Astrocyte of the cerebellum (primary cell): ENCODE measurements around the gene ARL2.

ENCODE experiments used
- DNase-seq: peaks from one replicate; pipeline ENCODE4 v3.0.0-alpha.2; 2011; ENCODE audit warnings: low read depth
- H3K4me3 ChIP-seq: 2 replicates; pipeline ENCODE4 v1.5.1; 2011; ENCODE audit warnings: mild to moderate bottlenecking, low read depth, low read length, moderate library complexity
- in situ Hi-C: cut with HindIII; loops from 2 replicates; pipeline ENCODE4 v1.10.0; 2017; ENCODE audit warnings: low sequenced_read_pairs
- TF ChIP-seq, protein P1 (sequence below): IDR thresholded peaks from 2 replicates; pipeline ENCODE4 v1.5.1; 2012; ENCODE audit warnings: low read length, low read depth, moderate library complexity, mild to moderate bottlenecking; ENCODE audit errors: missing control alignments

Gene ARL2

DNA sequence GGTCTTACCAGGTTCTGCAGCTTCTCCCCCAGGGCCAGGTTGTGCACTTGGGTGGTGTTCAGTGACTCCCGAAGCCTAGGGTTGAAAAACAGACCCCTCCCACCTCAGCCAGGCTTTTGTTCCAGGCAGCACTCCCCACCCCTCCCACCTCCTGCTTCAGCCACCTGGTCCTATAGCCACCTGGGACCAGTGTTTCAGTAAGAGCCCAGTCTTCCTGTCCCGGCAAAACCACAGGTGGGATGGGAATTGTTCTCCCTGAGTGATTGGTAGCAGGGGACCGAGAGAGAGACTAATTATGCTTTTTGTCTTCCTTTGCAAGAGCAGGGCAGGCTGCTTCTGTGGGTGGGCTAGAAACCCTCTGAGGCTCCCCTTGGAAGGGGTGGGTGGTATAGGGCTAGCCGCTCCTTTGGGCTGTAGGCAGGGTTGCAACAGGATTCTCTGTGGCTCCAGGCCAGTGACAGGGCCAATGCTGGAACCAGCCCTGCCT is 52.9 kb downstream of the ARL2 start:
- no peak overlapping the region for H3K4me3 ChIP-seq
- DNase-seq: no peak
- TF ChIP-seq, protein P1, sequence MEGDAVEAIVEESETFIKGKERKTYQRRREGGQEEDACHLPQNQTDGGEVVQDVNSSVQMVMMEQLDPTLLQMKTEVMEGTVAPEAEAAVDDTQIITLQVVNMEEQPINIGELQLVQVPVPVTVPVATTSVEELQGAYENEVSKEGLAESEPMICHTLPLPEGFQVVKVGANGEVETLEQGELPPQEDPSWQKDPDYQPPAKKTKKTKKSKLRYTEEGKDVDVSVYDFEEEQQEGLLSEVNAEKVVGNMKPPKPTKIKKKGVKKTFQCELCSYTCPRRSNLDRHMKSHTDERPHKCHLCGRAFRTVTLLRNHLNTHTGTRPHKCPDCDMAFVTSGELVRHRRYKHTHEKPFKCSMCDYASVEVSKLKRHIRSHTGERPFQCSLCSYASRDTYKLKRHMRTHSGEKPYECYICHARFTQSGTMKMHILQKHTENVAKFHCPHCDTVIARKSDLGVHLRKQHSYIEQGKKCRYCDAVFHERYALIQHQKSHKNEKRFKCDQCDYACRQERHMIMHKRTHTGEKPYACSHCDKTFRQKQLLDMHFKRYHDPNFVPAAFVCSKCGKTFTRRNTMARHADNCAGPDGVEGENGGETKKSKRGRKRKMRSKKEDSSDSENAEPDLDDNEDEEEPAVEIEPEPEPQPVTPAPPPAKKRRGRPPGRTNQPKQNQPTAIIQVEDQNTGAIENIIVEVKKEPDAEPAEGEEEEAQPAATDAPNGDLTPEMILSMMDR: no peak
- in situ Hi-C loops: no loop called here

DNA sequence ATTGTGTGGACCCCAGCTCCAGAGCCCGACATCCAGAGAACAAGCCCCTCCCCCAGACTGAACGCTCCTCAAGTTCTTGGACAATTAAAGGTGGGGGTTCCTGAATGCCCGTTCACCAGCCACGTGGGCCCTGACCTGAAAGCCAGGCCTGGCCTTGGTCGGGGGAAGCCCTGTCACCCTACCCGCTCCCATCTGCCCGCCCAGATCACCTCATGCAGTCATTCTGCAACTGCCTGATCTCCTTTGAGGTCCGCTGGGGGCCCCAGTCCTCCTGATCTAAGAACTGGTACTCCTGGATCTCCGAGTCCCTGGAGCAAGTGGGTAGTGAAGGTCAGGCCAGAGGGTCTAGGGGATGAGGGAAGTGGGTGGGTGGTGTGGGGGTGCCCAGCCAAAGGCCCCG is 53.5 kb downstream of the ARL2 start:
- TF ChIP-seq, protein P1: no peak
- in situ Hi-C loops: no loop called here
- no peak for DNase-seq
- no peak overlapping the region for H3K4me3 ChIP-seq

DNA sequence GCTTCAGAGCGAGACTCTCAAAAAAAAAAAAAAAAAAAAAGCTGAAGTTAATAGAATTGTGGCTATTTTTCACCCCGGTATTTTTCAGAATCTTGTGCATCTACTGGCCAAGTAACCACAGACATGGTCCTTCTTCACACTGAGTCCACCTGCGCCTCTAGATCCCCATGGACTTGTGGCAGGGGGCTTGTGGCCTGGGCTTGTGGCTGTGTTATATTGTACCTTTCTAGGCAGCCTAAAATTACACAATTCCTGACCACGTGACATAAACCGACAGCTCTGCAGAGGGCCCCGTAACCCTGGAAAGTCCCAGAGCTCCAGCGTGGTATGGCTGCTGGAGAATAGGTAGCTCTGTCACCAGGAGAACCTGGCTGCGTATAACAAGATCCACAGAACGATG is 55.3 kb downstream of the ARL2 start:
- in situ Hi-C loops: no loop called here
- TF ChIP-seq, protein P1: no peak

More for the DNA sequence above, 55.3 kb downstream of the ARL2 start:
- no peak for DNase-seq
- no peak overlapping the region for H3K4me3 ChIP-seq
